ENCODE results near the gene KIAA1210. TPM values are rescaled to one million over a fixed set of nuclear protein-coding genes. Genes with fewer than 3 reads are reported as not detected.

KIAA1210 gene
- total and polyA plus RNA-seq, 2 of the 8 experiments (the other 6 are each of a cell fraction or from before 2014, with no cell fraction given) = 0.02 TPM; not detected in 1

- H2BK20ac ChIP-seq (ENCODE audit: low read length) = no peak overlapping the region
- H2BK5ac ChIP-seq (ENCODE audit: low read depth, low read length) = no peak overlapping the region
- H4K8ac ChIP-seq (ENCODE audit: extremely low read depth, insufficient read depth, low read length) = no peak overlapping the region
- 67% methylated on average over 3 of the region's 3 CpGs; no CpG with 5 or more reads in 1 of the 2 experiments for WGBS, 2 experiments (ENCODE audit: extremely low coverage in 1 of 2, insufficient coverage in 1 of 2, insufficient read length in 1 of 2, insufficient replicate concordance in 2 of 2, low coverage in 1 of 2, low lambda C conversion rate in 2 of 2, missing lambda C conversion rate in 1 of 2)
- H4K5ac ChIP-seq (ENCODE audit: insufficient read length, low read depth, low read length) = no peak overlapping the region
- no peak overlapping the region for H2BK120ac ChIP-seq (replicated peaks; ENCODE audit: low read depth, low read length)
- H3K79me1 ChIP-seq (ENCODE audit: low read depth, low read length) = no peaks in the 10 kb centered on the region
- no peak overlapping the region for H3K9ac ChIP-seq (replicated peaks in 1 of 4; ENCODE audit: extremely low read depth in 1 of 4, low read depth in 3 of 4, low read length in 3 of 4)
- H3K56ac ChIP-seq (replicated peaks; ENCODE audit: insufficient read length, low read depth, low read length) = no peak overlapping the region
- no peak overlapping the region for H2AK5ac ChIP-seq (ENCODE audit: low read depth, low read length)
- no peaks in the 10 kb centered on the region for H3K27me3 ChIP-seq (replicated peaks in 1 of 4; ENCODE audit: control insufficient read depth in 3 of 4, extremely low read depth in 1 of 4, insufficient read depth in 3 of 4, low read length in 3 of 4)
- no peaks in the 10 kb centered on the region for H3K79me2 ChIP-seq (ENCODE audit: control insufficient read depth in 1 of 2, insufficient read depth in 2 of 2, low read length in 2 of 2)
- no peak overlapping the region for H3K27ac ChIP-seq (ENCODE audit: low read depth, low read length)
- H3K23me2 ChIP-seq (ENCODE audit: low read depth, low read length) = no peaks in the 10 kb centered on the region
- no peak for DNase-seq (ENCODE audit: low read depth in 1 of 2, low spot score in 2 of 2)
- H3K4ac ChIP-seq (replicated peaks; ENCODE audit: insufficient read length, low read depth, low read length) = no peak overlapping the region
- no peak overlapping the region for H2AFZ ChIP-seq (ENCODE audit: low read length)
- H3K23ac ChIP-seq (ENCODE audit: insufficient read length) = no peak overlapping the region
- ChIA-PET CTCF (ENCODE audit: partially characterized antibody) (no interaction called here), POLR2A (ENCODE audit: partially characterized antibody) (interaction anchor here (0.6 kb wide), 1 partner anchor 663 kb away, joined by 3 read pairs; the partner anchor contains the start of gene DOCK11)
- H3K36me3 ChIP-seq (ENCODE audit: control insufficient read depth in 2 of 4, insufficient read depth in 4 of 4, low read length in 3 of 4) = no peaks in the 10 kb centered on the region
- no peak overlapping the region for H3K14ac ChIP-seq (ENCODE audit: insufficient read length)
- H4K91ac ChIP-seq (replicated peaks; ENCODE audit: insufficient read length, low read length) = no peak overlapping the region
- H3K9me3 ChIP-seq (ENCODE audit: insufficient read depth in 2 of 2, low read depth in 1 of 2, low read length in 1 of 2) = no peaks in the 10 kb centered on the region
- H3K4me2 ChIP-seq (ENCODE audit: insufficient read depth in 1 of 2, low read depth in 2 of 2, low read length in 2 of 2) = no peak overlapping the region
- FAIRE-seq = no peak
- no peak overlapping the region for H2BK15ac ChIP-seq (ENCODE audit: low read length)
- H3K4me3 ChIP-seq (ENCODE audit: extremely low read depth in 1 of 4, insufficient read depth in 2 of 4, low read depth in 3 of 4, low read length in 4 of 4) = no peak overlapping the region
- H3K18ac ChIP-seq (ENCODE audit: extremely low read depth, low read length) = no peak overlapping the region
- H4K20me1 ChIP-seq (replicated peaks in 1 of 2; ENCODE audit: control insufficient read depth in 1 of 2, insufficient read depth in 2 of 2, low read length in 2 of 2) = no peaks in the 10 kb centered on the region
- no peaks in the 10 kb centered on the region for H3K4me1 ChIP-seq (replicated peaks in 1 of 4; ENCODE audit: control insufficient read depth in 3 of 4, insufficient read depth in 4 of 4, low read length in 3 of 4)
- H2BK12ac ChIP-seq (ENCODE audit: low read depth, low read length) = no peak overlapping the region
- TF ChIP-seq POU5F1 (IDR thresholded peaks at IDR 0.05; ENCODE audit: low read depth, low read length) (no peak), ATF2 (IDR thresholded peaks at IDR 0.05; ENCODE audit: low read length) (no peak), EP300 (IDR thresholded peaks at IDR 0.05; ENCODE audit: borderline replicate concordance in 1 of 2, low read depth in 2 of 2, low read length in 2 of 2) (no peak), YY1 (IDR thresholded peaks at IDR 0.05; ENCODE audit: low read depth, low read length) (no peak), JUND (IDR thresholded peaks at IDR 0.05; ENCODE audit: low read length) (no peak), NRF1 (IDR thresholded peaks at IDR 0.05; ENCODE audit: low read depth, low read length) (no peak), GABPA (IDR thresholded peaks at IDR 0.05; ENCODE audit: borderline replicate concordance, insufficient read depth, low read length) (no peak), BCL11A (IDR thresholded peaks at IDR 0.05; ENCODE audit: low read depth in 2 of 2, low read length in 2 of 2) (no peak), MAFK (IDR thresholded peaks at IDR 0.05; ENCODE audit: low read depth, low read length) (no peak)
- TF ChIP-seq, protein P1, sequence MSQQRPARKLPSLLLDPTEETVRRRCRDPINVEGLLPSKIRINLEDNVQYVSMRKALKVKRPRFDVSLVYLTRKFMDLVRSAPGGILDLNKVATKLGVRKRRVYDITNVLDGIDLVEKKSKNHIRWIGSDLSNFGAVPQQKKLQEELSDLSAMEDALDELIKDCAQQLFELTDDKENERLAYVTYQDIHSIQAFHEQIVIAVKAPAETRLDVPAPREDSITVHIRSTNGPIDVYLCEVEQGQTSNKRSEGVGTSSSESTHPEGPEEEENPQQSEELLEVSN (IDR thresholded peaks at IDR 0.05) = no peak
- TF ChIP-seq, protein P2, sequence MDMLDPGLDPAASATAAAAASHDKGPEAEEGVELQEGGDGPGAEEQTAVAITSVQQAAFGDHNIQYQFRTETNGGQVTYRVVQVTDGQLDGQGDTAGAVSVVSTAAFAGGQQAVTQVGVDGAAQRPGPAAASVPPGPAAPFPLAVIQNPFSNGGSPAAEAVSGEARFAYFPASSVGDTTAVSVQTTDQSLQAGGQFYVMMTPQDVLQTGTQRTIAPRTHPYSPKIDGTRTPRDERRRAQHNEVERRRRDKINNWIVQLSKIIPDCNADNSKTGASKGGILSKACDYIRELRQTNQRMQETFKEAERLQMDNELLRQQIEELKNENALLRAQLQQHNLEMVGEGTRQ (IDR thresholded peaks at IDR 0.05; ENCODE audit: low read length) = no peak
Measured at GRCh38 chrX:119158226-119158625, 30.6 kb upstream of the KIAA1210 start.

Data from H1 (cell line).